GM21360 (cell line): Measurements from ENCODE around the gene GLDN.

Source experiments
- ATAC-seq: cut with Tn5 transposase; IDR thresholded peaks from one replicate; pipeline ENCODE4 v1.9.1; 2021; ENCODE audit warnings: mild to moderate bottlenecking, moderate library complexity; ENCODE audit not compliant: unreplicated experiment

GLDN gene

DNA sequence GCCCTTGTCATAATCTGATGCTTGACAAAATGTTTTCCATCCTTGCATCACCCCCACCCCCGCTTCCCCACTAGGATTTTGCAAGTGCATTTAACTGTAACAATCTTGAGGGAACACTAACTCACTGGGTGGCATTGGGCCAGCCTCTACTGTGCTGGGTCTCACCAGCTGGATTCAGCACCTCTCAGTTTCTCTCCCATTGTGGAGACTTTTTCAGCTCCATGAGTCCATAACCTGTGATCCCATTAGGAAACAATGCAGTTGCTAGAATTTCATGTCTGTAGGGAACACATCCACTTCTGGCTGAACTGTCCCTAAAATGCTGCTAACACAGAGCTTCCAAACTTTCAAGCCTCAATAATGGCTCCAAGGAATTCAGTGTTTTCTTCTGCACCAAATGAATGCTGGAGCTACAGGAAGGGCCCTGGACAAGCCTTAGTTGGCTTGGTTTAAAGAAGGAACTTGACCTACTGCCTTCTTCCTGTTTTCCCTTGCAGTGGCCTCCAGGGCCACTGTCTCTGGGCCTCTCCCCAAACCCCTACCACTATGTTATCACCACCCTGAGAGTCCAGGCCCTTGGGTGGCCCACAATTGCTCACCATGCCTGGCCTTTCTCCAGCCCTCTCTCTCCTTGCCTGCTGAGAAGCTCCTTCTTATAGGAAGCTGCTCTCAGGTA is 18.7 kb upstream of the GLDN start:
- ATAC-seq = no peak

DNA sequence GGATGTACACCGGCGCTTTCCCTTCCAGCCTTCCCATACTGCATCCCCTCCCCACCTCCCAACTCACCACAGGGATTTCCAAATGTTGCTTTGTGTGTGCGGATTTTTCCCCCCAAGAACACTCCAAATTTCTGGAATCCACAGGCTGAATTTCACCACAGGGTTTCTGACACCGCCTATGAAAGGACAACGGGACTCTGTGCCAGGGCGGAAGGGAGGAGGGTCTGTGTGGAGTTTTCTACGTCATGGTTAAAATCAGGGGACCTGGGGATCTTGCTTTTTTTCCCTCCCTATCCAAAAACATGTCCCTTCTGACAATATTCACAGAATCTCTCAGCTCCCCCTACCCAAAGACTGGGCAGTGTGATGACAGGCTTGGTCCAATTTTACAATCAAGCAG is 17.7 kb upstream of the GLDN start:
- no peak for ATAC-seq

GRCh38 chr15:51325167-51325566 is 16.3 kb upstream of the GLDN start:
- no peak for ATAC-seq

- ATAC-seq = no peak
These were observed 14.4 kb upstream of the GLDN start for GRCh38 chr15:51327081-51327480.

DNA sequence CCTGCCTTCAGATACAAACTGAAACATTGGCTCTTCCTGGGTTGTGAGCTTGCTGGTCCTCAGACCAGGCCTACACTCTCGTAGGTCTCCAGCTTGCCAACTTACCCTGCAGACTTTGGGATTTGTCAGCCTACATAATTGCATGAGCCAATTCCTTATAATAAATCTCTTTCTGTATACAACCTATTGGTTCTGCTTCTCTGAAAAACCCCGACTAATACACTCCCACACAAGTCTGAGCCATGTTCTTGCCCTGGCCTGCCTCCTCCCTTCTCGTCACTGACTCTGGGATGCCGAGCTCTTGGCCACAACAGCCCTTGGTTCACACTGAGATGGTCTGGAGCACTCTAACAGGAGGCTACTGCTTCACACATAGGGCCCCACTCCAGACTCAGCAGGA is 12.5 kb upstream of the GLDN start:
- no peak for ATAC-seq

DNA sequence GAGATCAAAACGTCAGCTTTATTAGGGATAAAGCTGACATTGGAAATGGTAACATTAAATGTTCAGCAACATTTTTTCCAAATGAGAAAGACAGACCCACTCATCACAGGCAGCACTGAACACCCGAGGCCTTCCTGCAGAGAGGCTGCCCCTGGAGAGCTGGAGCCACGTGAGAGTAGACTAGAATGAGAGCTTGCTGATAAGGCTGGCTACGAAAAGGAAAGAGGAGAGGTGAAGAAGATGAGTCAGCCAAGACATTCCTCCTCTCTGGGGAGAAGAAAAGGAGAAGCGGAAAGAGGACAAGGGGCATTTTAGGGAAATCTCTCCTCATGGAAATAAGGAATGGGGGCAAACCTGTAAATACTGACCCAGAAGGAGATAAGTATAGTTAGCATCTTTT is 10.3 kb upstream of the GLDN start:
- no peak for ATAC-seq

DNA sequence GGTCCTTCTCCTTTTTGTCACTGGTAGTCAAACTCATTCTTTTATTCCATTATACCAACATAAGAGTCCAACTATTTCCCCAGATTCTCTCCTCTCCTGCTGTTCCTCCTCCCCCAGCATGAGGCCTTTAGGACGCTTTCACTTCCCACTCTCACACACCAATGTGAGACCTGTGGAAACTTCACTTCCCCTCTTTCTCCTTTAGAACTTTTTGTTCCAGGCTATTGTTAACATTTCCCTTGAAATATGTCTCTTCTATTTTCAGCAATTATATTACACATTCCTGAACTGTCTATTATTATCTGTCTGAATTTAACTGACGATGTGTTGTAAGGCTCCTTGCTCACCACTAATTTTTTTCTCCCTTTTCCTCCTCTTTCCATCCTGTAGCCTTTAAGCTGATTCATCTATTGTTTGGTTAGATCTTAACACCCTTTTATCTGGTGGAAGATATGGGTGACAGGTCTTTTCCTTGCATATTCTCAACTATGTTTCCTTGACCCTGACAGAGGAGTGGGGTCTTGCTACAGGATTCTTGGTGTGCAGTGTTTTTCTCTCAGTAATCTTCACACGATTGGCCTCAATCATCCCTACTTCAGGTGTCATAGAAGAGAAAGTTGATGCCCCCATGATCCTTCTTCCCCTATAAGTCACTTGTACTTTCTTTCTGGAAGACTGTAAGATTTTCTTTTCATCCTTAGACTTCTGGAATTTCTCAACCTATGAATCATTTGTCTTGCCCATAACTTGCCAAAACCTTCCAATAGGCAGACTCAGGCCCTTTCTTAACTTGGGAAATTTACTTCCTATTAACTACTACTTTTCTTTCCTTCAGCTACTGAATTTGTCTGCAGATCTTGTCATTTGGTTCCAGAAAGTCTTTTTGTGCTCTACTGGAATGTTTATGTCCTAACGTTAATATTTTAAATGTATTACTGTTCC is 9.0 kb upstream of the GLDN start:
- ATAC-seq = no peak

GRCh38 chr15:51333571-51333970 is 7.9 kb upstream of the GLDN start:
- no peak for ATAC-seq

GRCh38 chr15:51334011-51334451 is 7.4 kb upstream of the GLDN start:
- no peak for ATAC-seq

GRCh38 chr15:51335087-51335486 is 6.4 kb upstream of the GLDN start:
- no peak for ATAC-seq

DNA sequence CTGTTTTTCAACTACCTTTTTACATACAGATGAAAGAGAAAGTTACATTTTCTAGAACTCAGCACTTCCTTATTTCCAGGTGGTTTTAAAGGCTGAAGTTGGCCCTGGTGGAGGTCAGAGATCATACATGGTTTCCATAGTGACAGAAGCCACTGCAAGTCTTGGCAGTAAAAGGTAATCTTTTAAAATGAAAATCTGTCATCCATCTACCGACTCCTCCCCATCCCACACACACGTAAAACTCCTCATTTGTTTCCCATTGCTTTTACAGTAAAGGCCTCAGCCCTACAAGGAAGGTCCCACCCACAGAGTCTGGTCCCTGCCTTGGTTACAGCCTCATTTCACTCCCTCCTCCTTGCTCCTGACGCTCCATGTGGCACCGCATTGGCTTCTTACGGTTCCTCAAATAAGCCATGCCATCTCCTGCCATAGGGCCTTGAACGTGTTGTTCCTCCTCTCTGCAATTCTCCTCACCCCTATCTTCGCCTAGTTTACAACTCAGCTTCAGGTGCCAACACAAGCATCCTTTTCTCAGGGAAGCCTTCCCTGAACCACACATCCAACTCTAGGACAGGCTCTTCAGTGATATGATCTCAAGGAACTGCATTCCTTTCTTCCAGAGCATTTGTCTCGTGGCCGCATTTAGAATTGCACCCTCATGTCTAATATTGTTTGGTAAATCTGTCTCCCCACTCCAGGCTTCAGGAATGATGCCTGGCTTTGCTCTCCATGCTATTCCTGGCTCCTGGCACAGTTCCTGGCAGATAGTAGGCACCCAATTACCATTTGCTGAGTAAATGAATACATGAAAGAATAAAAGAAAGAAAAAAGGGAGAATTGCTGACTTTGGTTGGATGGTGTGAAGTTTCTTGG is 5.7 kb upstream of the GLDN start:
- peak; percentile 58 for ATAC-seq

DNA sequence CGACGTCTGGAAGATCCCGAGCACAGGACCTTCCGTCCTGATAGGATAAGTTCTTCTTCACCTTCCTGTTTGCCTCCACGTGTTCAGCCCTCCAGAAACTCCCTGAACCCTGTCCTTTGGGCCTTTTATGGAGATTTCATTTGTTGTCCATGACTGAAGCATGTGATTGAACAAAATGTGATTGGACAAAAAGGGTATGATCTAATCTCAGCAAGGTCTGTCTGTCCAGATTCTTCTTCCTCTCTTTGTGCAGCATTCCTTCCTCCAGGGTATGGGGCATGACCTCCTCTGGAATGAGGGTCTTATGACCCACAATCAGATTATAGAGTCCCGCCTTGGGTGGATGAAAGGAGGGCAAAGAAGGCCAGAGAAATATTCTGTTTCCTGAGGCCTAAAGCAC is 3.0 kb upstream of the GLDN start, which contains the start of gene CYP19A1:
TSS of gene CYP19A1 (minus strand) at position 101 of the 400 bp plus-strand sequence. CDS start 95,684 bp downstream, outside the sequence.
- no peak for ATAC-seq

DNA sequence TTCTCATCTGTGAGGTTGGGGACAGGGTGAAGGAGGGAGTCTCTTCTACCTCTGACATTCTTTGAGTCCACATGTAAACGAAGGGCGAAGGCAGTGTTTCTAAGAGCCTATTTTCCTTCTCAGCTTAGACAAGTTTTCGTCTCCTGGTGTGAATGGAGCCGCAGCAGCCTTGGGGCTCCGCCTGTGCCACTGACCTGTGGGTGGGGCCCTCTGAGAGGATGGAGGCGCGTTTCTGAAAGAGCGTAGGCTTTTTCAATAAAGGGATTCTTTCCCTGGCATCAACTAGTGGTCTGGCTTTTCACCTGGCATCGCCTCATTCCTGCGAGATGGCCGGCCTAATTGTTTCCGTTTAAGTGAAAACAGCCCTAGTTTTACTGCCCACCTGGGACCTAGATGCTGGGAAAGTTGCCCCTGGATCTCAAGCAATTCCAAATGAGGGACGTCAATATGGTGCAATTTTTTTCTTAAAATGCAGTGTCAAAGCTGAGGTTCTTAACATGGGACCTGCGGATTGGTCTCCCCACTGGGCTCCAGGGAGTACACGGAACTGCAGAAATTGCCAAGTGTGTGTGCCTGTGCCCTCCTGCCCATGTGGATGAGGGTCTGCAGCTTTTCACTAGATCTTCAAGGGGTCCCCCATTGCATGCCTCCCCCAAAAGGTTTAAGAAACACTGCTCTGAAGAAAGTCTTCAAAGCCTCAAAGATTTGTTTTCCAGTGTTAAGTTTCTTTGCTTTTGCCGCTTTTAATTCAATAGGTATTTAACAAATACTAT is 958 bp downstream of the GLDN start:
- ATAC-seq = no peak

GRCh38 chr15:51343466-51343865 is 2.0 kb downstream of the GLDN start:
- ATAC-seq = no peak

DNA sequence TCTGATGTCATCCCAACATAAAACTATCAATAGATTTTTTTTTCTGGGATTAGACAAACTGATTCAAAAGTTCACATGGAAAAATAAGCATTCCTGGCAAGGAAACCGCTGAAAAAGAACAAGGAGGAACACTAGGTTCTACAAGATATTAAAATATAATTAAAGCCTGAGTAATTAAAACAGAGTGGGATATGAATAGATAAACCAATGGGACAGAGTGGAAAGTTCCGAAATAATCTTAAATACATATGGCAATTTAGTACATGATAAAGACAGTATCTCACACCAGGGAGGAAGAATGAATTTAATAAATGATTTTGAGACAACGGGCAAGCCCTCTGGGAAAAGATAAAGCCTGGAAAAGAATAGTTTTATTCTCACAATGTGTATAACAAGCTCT is 4.7 kb downstream of the GLDN start:
- no peak for ATAC-seq

DNA sequence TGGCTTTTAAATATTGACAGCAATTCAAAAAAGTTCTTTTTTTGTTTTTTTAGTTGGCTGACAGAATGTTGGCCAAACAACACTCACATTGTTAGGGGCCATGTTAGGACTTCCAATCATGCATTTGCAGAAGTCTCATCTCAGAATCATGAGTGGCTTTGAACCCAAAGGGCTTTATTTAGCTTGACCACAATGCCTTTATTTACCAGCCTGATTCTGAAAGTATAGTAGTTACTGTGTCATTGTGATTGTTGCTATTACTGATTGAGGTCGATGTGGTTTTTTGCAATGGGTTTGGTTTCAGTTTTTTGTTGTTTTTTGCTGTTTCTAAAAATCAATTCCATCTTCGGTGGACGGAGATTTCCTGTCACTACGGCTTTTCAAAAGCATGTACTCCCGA is 7.2 kb downstream of the GLDN start:
- ATAC-seq = peak; percentile 87

GRCh38 chr15:51349156-51349844 is 7.8 kb downstream of the GLDN start:
- ATAC-seq = no peak

DNA sequence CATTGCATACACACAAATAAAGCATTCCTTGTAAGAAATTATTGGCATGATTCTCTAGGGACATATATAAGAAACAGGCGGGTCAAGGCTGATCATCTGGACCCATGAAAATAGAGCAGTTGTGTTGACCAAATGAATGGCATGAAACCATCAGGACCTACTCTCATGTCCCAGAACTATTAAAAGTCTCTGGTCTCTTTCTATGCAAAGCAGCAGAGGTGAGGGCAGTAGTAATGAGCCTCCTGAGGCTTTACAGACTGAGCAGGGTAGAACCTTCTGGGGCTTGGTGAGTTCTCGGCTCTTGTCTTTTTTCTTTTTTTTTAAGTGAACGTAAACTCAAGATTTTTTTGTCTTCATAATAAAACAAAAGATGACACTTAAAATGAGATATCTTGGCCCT is 9.3 kb downstream of the GLDN start:
- ATAC-seq = no peak

DNA sequence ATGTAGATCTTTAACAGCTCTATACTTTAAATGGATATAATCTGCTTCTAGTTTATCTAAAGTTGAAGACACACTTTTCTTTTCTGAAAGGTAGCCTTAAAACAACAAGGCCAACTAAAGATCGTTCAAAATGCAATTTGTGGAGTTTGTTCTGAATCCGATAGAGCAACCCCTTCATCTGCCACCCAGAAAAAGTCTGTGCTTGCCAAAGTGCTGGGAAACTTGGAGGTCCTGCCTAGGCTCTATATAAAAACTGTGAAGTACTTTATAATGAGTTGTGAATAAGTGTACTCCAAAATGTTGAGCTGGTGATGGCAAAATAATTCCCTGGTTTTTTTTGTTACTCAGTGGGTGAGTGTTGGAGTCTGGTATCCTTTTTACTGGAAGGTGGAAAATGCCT is 12.5 kb downstream of the GLDN start:
- ATAC-seq = no peak

- ATAC-seq = no peak
These were observed 13.6 kb downstream of the GLDN start for GRCh38 chr15:51355096-51355495.
